ENCODE data around the gene FUT9.

DNA sequence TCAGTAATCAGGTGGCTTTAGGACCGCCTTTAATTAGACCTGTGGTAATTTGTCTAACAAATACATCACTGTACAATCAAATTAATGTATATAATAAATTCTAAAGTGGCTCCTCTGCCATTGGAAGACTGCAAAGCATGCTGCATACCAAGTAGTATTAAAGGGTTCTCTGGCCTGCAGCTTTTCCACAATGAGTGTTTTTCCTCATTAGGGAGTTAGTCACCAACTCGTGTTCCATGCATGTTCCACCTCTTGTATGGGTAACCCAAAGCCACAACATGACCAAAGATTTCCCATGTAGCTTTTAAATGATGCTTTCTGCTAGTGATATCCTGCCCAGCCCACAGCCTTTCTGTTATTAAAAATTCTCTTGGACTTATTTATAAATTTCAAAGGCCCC is 218.7 kb downstream of the FUT9 start:
- TF ChIP-seq POLR2AphosphoS2 (conservative IDR thresholded peaks at IDR 0.05; ENCODE audit: low read length) (no peak), POLR2A (IDR thresholded peaks at IDR 0.05; ENCODE audit: low read length) (no peak), MAZ (IDR thresholded peaks at IDR 0.05; ENCODE audit: borderline replicate concordance, low read depth, low read length) (no peak), RAD21 (conservative IDR thresholded peaks at IDR 0.05 in 1 of 2, IDR thresholded peaks at IDR 0.05 in 1 of 2) (no peak), CHD4 (IDR thresholded peaks at IDR 0.05; ENCODE audit: borderline replicate concordance) (no peak), HOXA7 (CRISPR knock-in tag; IDR thresholded peaks at IDR 0.05) (no peak), TFCP2L1 (CRISPR knock-in tag; IDR thresholded peaks at IDR 0.05) (no peak), FOSL2 (IDR thresholded peaks at IDR 0.05) (no peak), FOSL2 (CRISPR knock-in tag; IDR thresholded peaks at IDR 0.05) (no peak), PHF8 (IDR thresholded peaks at IDR 0.05; ENCODE audit: borderline replicate concordance, low read depth) (no peak), RFX5 (IDR thresholded peaks at IDR 0.05) (no peak)
- TF ChIP-seq, protein P1, sequence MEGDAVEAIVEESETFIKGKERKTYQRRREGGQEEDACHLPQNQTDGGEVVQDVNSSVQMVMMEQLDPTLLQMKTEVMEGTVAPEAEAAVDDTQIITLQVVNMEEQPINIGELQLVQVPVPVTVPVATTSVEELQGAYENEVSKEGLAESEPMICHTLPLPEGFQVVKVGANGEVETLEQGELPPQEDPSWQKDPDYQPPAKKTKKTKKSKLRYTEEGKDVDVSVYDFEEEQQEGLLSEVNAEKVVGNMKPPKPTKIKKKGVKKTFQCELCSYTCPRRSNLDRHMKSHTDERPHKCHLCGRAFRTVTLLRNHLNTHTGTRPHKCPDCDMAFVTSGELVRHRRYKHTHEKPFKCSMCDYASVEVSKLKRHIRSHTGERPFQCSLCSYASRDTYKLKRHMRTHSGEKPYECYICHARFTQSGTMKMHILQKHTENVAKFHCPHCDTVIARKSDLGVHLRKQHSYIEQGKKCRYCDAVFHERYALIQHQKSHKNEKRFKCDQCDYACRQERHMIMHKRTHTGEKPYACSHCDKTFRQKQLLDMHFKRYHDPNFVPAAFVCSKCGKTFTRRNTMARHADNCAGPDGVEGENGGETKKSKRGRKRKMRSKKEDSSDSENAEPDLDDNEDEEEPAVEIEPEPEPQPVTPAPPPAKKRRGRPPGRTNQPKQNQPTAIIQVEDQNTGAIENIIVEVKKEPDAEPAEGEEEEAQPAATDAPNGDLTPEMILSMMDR (IDR thresholded peaks at IDR 0.05) = no peak
- TF ChIP-seq, protein P2, sequence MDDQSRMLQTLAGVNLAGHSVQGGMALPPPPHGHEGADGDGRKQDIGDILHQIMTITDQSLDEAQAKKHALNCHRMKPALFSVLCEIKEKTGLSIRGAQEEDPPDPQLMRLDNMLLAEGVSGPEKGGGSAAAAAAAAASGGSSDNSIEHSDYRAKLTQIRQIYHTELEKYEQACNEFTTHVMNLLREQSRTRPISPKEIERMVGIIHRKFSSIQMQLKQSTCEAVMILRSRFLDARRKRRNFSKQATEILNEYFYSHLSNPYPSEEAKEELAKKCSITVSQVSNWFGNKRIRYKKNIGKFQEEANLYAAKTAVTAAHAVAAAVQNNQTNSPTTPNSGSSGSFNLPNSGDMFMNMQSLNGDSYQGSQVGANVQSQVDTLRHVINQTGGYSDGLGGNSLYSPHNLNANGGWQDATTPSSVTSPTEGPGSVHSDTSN (IDR thresholded peaks at IDR 0.05) = no peak
- TF ChIP-seq, protein P3, sequence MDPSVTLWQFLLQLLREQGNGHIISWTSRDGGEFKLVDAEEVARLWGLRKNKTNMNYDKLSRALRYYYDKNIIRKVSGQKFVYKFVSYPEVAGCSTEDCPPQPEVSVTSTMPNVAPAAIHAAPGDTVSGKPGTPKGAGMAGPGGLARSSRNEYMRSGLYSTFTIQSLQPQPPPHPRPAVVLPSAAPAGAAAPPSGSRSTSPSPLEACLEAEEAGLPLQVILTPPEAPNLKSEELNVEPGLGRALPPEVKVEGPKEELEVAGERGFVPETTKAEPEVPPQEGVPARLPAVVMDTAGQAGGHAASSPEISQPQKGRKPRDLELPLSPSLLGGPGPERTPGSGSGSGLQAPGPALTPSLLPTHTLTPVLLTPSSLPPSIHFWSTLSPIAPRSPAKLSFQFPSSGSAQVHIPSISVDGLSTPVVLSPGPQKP (IDR thresholded peaks at IDR 0.05; ENCODE audit: low read depth, low read length) = no peak
- TF ChIP-seq, protein P4, sequence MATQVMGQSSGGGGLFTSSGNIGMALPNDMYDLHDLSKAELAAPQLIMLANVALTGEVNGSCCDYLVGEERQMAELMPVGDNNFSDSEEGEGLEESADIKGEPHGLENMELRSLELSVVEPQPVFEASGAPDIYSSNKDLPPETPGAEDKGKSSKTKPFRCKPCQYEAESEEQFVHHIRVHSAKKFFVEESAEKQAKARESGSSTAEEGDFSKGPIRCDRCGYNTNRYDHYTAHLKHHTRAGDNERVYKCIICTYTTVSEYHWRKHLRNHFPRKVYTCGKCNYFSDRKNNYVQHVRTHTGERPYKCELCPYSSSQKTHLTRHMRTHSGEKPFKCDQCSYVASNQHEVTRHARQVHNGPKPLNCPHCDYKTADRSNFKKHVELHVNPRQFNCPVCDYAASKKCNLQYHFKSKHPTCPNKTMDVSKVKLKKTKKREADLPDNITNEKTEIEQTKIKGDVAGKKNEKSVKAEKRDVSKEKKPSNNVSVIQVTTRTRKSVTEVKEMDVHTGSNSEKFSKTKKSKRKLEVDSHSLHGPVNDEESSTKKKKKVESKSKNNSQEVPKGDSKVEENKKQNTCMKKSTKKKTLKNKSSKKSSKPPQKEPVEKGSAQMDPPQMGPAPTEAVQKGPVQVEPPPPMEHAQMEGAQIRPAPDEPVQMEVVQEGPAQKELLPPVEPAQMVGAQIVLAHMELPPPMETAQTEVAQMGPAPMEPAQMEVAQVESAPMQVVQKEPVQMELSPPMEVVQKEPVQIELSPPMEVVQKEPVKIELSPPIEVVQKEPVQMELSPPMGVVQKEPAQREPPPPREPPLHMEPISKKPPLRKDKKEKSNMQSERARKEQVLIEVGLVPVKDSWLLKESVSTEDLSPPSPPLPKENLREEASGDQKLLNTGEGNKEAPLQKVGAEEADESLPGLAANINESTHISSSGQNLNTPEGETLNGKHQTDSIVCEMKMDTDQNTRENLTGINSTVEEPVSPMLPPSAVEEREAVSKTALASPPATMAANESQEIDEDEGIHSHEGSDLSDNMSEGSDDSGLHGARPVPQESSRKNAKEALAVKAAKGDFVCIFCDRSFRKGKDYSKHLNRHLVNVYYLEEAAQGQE (IDR thresholded peaks at IDR 0.05) = no peak

All from A549 (cell line).